Measurements from ENCODE around the gene ARMC3. TPM values are rescaled to one million over a fixed set of nuclear protein-coding genes. Genes with fewer than 3 reads are reported as not detected.

Gene ARMC3
- total and polyA plus RNA-seq, 9 of the 15 experiments (the other 6 are each of a cell fraction or from before 2014, with no cell fraction given), result 0.33 to 1.1 (median 0.62) TPM

DNA sequence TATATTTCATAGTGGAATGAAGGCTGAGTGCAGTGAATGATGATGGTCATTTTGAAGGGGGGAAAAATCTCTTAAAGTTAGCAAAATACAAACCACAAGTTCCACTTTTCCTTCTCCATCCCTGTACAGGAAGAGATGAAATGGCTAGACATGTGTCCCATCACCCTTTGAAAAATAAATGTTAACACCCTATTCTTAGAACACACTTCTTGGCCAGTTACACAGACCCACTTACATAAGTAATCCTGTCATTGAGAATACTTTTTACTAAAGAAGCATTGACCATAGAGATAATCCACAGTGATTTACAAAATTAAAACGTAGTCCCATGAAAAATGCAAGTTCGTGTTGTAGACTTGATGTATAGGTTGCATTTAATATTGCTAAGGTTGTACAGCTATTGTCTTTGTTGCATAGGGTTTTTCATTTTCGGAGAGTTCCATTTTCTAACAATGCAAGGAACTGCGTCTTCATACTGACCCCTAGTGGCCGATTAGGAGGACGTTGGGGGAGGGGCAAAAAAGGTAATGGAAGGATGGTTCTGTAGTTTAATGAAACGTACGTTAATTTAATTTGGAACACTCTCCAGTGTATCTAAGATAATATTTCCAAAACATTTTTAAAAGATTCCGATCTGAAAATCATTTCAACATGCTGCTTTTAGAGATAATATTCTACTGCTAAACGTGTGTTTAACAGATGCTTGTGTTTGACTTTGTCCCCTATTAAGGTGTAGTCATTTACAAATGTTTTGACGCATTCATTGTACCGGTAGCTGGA lies 60.9 kb downstream of the ARMC3 start (continued):
- TF ChIP-seq, protein P1, sequence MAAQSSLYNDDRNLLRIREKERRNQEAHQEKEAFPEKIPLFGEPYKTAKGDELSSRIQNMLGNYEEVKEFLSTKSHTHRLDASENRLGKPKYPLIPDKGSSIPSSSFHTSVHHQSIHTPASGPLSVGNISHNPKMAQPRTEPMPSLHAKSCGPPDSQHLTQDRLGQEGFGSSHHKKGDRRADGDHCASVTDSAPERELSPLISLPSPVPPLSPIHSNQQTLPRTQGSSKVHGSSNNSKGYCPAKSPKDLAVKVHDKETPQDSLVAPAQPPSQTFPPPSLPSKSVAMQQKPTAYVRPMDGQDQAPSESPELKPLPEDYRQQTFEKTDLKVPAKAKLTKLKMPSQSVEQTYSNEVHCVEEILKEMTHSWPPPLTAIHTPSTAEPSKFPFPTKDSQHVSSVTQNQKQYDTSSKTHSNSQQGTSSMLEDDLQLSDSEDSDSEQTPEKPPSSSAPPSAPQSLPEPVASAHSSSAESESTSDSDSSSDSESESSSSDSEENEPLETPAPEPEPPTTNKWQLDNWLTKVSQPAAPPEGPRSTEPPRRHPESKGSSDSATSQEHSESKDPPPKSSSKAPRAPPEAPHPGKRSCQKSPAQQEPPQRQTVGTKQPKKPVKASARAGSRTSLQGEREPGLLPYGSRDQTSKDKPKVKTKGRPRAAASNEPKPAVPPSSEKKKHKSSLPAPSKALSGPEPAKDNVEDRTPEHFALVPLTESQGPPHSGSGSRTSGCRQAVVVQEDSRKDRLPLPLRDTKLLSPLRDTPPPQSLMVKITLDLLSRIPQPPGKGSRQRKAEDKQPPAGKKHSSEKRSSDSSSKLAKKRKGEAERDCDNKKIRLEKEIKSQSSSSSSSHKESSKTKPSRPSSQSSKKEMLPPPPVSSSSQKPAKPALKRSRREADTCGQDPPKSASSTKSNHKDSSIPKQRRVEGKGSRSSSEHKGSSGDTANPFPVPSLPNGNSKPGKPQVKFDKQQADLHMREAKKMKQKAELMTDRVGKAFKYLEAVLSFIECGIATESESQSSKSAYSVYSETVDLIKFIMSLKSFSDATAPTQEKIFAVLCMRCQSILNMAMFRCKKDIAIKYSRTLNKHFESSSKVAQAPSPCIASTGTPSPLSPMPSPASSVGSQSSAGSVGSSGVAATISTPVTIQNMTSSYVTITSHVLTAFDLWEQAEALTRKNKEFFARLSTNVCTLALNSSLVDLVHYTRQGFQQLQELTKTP (IDR thresholded peaks at IDR 0.05; ENCODE audit: low read depth in 1 of 2, partially characterized antibody in 2 of 2), result no peak
- TF ChIP-seq SRSF3 (IDR thresholded peaks at IDR 0.05; ENCODE audit: insufficient read depth, low read length) (no peak), FIP1L1 (IDR thresholded peaks at IDR 0.05; ENCODE audit: low read depth, low read length, poor library complexity, severe bottlenecking) (no peak), HCFC1 (IDR thresholded peaks at IDR 0.05; ENCODE audit: low read depth, low read length) (no peak), EP300 (IDR thresholded peaks at IDR 0.05; ENCODE audit: low read length) (peak; percentile 56), HMG20A (CRISPR knock-in tag; conservative IDR thresholded peaks at IDR 0.05) (no peak)
- TF ChIP-seq, protein P2, sequence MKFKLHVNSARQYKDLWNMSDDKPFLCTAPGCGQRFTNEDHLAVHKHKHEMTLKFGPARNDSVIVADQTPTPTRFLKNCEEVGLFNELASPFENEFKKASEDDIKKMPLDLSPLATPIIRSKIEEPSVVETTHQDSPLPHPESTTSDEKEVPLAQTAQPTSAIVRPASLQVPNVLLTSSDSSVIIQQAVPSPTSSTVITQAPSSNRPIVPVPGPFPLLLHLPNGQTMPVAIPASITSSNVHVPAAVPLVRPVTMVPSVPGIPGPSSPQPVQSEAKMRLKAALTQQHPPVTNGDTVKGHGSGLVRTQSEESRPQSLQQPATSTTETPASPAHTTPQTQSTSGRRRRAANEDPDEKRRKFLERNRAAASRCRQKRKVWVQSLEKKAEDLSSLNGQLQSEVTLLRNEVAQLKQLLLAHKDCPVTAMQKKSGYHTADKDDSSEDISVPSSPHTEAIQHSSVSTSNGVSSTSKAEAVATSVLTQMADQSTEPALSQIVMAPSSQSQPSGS (CRISPR knock-in tag; IDR thresholded peaks at IDR 0.05), result no peak
- TF ChIP-seq, protein P3, sequence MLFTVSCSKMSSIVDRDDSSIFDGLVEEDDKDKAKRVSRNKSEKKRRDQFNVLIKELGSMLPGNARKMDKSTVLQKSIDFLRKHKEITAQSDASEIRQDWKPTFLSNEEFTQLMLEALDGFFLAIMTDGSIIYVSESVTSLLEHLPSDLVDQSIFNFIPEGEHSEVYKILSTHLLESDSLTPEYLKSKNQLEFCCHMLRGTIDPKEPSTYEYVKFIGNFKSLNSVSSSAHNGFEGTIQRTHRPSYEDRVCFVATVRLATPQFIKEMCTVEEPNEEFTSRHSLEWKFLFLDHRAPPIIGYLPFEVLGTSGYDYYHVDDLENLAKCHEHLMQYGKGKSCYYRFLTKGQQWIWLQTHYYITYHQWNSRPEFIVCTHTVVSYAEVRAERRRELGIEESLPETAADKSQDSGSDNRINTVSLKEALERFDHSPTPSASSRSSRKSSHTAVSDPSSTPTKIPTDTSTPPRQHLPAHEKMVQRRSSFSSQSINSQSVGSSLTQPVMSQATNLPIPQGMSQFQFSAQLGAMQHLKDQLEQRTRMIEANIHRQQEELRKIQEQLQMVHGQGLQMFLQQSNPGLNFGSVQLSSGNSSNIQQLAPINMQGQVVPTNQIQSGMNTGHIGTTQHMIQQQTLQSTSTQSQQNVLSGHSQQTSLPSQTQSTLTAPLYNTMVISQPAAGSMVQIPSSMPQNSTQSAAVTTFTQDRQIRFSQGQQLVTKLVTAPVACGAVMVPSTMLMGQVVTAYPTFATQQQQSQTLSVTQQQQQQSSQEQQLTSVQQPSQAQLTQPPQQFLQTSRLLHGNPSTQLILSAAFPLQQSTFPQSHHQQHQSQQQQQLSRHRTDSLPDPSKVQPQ (CRISPR knock-in tag; IDR thresholded peaks at IDR 0.05; ENCODE audit: borderline replicate concordance), result no peak
- TF ChIP-seq, protein P4, sequence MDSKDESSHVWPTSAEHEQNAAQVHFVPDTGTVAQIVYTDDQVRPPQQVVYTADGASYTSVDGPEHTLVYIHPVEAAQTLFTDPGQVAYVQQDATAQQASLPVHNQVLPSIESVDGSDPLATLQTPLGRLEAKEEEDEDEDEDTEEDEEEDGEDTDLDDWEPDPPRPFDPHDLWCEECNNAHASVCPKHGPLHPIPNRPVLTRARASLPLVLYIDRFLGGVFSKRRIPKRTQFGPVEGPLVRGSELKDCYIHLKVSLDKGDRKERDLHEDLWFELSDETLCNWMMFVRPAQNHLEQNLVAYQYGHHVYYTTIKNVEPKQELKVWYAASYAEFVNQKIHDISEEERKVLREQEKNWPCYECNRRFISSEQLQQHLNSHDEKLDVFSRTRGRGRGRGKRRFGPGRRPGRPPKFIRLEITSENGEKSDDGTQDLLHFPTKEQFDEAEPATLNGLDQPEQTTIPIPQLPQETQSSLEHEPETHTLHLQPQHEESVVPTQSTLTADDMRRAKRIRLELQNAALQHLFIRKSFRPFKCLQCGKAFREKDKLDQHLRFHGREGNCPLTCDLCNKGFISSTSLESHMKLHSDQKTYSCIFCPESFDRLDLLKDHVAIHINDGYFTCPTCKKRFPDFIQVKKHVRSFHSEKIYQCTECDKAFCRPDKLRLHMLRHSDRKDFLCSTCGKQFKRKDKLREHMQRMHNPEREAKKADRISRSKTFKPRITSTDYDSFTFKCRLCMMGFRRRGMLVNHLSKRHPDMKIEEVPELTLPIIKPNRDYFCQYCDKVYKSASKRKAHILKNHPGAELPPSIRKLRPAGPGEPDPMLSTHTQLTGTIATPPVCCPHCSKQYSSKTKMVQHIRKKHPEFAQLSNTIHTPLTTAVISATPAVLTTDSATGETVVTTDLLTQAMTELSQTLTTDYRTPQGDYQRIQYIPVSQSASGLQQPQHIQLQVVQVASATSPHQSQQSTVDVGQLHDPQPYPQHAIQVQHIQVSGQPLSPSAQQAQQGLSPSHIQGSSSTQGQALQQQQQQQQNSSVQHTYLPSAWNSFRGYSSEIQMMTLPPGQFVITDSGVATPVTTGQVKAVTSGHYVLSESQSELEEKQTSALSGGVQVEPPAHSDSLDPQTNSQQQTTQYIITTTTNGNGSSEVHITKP (IDR thresholded peaks at IDR 0.05; ENCODE audit: partially characterized antibody), result no peak
- TF ChIP-seq, protein P5, sequence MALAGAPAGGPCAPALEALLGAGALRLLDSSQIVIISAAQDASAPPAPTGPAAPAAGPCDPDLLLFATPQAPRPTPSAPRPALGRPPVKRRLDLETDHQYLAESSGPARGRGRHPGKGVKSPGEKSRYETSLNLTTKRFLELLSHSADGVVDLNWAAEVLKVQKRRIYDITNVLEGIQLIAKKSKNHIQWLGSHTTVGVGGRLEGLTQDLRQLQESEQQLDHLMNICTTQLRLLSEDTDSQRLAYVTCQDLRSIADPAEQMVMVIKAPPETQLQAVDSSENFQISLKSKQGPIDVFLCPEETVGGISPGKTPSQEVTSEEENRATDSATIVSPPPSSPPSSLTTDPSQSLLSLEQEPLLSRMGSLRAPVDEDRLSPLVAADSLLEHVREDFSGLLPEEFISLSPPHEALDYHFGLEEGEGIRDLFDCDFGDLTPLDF (CRISPR knock-in tag; IDR thresholded peaks at IDR 0.05), result no peak
- TF ChIP-seq, protein P6, sequence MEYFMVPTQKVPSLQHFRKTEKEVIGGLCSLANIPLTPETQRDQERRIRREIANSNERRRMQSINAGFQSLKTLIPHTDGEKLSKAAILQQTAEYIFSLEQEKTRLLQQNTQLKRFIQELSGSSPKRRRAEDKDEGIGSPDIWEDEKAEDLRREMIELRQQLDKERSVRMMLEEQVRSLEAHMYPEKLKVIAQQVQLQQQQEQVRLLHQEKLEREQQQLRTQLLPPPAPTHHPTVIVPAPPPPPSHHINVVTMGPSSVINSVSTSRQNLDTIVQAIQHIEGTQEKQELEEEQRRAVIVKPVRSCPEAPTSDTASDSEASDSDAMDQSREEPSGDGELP (CRISPR knock-in tag; IDR thresholded peaks at IDR 0.05; ENCODE audit: borderline replicate concordance), result no peak

All from K562 (cell line).